WI38 (cell line): ENCODE data around the gene RBMS1.

Experiments used
- H3K4me3 ChIP-seq: 2 replicates; pipeline ENCODE4 v1.5.1; 2011; ENCODE audit warnings: low read depth, mild to moderate bottlenecking, control low read depth, low read length
- TF ChIP-seq, protein P1 (sequence below): IDR thresholded peaks from 2 replicates; pipeline ENCODE4 v1.5.1; 2012; ENCODE audit warnings: low read depth, mild to moderate bottlenecking, control low read depth, low read length

RBMS1 gene

GRCh38 chr2:160278879-160279177, 214.8 kb downstream of the RBMS1 start:
- H3K4me3 ChIP-seq, result no peak overlapping the region
- TF ChIP-seq, protein P1, sequence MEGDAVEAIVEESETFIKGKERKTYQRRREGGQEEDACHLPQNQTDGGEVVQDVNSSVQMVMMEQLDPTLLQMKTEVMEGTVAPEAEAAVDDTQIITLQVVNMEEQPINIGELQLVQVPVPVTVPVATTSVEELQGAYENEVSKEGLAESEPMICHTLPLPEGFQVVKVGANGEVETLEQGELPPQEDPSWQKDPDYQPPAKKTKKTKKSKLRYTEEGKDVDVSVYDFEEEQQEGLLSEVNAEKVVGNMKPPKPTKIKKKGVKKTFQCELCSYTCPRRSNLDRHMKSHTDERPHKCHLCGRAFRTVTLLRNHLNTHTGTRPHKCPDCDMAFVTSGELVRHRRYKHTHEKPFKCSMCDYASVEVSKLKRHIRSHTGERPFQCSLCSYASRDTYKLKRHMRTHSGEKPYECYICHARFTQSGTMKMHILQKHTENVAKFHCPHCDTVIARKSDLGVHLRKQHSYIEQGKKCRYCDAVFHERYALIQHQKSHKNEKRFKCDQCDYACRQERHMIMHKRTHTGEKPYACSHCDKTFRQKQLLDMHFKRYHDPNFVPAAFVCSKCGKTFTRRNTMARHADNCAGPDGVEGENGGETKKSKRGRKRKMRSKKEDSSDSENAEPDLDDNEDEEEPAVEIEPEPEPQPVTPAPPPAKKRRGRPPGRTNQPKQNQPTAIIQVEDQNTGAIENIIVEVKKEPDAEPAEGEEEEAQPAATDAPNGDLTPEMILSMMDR, result peak; percentile 49

DNA sequence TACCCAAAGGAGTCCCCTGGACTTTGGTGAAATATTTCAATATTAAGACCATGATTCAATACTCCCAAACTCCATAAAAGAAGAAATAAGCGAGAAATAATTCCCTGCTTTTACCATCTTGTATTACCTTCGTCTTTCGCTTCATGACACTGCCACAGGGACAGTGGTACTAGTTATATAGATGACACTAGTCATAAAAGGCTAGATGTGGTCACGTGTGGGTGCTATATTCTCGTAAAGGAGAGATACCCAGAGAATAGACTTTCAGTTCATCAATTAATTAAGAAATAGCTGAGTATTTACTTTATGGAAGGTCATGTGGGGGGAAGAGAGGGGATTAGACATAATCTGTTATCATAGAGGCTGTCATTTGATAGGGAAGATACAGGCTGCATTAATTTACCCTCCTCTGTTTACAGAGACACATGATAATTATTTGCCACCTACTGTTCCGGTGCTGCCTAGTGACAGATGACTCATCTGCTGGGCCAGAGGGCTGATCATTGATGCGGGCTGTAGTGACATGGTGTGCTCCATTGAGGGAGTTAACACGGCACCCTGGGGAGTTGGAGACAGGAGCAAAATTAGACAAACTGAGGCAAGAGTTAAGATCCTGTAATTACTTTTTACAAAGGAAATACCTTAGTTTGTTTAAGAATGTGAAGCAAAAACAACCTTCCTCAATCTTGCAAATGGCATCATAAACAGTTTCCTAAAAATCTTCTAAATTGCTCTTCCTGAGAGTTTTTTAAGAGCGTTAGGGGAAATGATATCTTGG, 215.3 kb downstream of the RBMS1 start:
- TF ChIP-seq, protein P1, result no peak
- H3K4me3 ChIP-seq, result no peak overlapping the region

- TF ChIP-seq, protein P1, result no peak
- H3K4me3 ChIP-seq, result no peak overlapping the region
Measured at GRCh38 chr2:160277151-160277550, 216.5 kb downstream of the RBMS1 start.

GRCh38 chr2:160275656-160276055, 218.0 kb downstream of the RBMS1 start:
- TF ChIP-seq, protein P1, result no peak

GRCh38 chr2:160271171-160272086, 222.2 kb downstream of the RBMS1 start:
- H3K4me3 ChIP-seq, result no peak overlapping the region
- TF ChIP-seq, protein P1, result no peak

More at GRCh38 chr2:160275656-160276055, 218.0 kb downstream of the RBMS1 start:
- no peak overlapping the region for H3K4me3 ChIP-seq

DNA sequence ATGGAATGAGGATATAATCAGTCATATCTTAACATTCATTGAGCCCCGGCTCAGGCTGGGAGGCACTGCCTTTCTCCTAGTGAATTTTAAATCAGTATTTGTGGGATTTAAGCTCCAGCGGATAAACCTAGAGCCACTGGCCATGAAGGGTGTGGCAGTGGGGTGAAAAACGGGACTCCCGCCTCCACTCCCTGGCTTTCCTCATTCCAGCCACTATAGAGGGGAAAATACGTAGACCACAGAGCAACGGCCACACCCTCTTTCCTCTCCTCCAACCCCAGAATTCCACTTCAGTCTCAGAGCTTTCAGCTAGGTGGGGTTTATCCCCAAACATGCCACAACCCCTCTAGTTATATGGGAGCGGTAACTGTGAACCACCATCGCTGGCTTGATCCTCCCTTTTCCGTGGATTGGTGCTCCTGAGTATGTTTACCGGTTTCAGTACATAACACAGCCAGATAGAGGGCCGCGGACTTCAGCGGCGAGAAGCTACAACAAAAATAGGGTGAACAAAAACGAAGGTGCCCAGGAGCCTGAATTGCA, 223.0 kb downstream of the RBMS1 start:
- peak overlapping the region; percentile 57 for H3K4me3 ChIP-seq
- TF ChIP-seq, protein P1, result no peak
